SU-DHL-6 (cell line): Measurements from ENCODE around the gene LIM2.

Source experiments
- CTCF ChIP-seq: fragments of 200-600 bp; sonication (generic); IDR thresholded peaks from one replicate; pipeline ENCODE4 v1.5.1; 2017; ENCODE audit warnings: antibody characterized with exemption, mild to moderate bottlenecking, low read length, moderate library complexity; ENCODE audit not compliant: insufficient read depth, poor library complexity, severe bottlenecking
- EZH2phosphoT487 ChIP-seq: fragments of 200-600 bp; sonication (generic), shearing (Covaris generic); conservative IDR thresholded peaks from 2 replicates; pipeline ENCODE4 v1.6.1; 2018; ENCODE audit warnings: mild to moderate bottlenecking, antibody characterized with exemption, low read length, moderate library complexity, mixed read lengths

GRCh38 chr19:51347209-51347928, 40.4 kb downstream of the LIM2 start:
- TF ChIP-seq CTCF (no peak), EZH2phosphoT487 (no peak)
